Naive B cell (primary cell): ENCODE results near the gene JAZF1. TPM values are rescaled to one million over a fixed set of nuclear protein-coding genes. Genes with fewer than 3 reads are reported as not detected.

ENCODE experiments used
- ATAC-seq, 2 donors: fragments of 150-1000 bp; cut with Tn5 transposase; 2 replicates each; pipeline ENCODE4 v1.10.0; 2021; ENCODE audit warnings: low read depth in 2 of 2, mild to moderate bottlenecking in 2 of 2, moderate library complexity in 2 of 2
- DNase-seq: peaks from one replicate; pipeline ENCODE4 v3.0.0; 2022
- H3K27ac Mint-ChIP-seq, 6 donors: one replicate each; pipeline ENCODE4 v1.8.0; 2020 to 2022; ENCODE audit warnings: mild to moderate bottlenecking in 6 of 6, mixed read lengths in 6 of 6, moderate library complexity in 5 of 6, inconsistent platforms in 2 of 6
- H3K27me3 Mint-ChIP-seq, 3 donors: one replicate each; pipeline ENCODE4 v1.8.0; 2021 to 2022; ENCODE audit warnings: mixed read lengths in 3 of 3, mild to moderate bottlenecking in 1 of 3
- H3K36me3 Mint-ChIP-seq, 2 donors: one replicate each; pipeline ENCODE4 v1.8.0; 2020 to 2022; ENCODE audit warnings: mixed read lengths in 2 of 2, inconsistent platforms in 1 of 2, mild to moderate bottlenecking in 1 of 2
- H3K4me1 Mint-ChIP-seq, 3 donors: one replicate each; pipeline ENCODE4 v1.8.0; 2020 to 2022; ENCODE audit warnings: mixed read lengths in 3 of 3, inconsistent platforms in 1 of 3, mild to moderate bottlenecking in 1 of 3, moderate library complexity in 1 of 3
- H3K4me3 Mint-ChIP-seq, 8 donors: one replicate each; pipeline ENCODE4 v1.8.0; 2020 to 2022; ENCODE audit warnings: mild to moderate bottlenecking in 8 of 8, mixed read lengths in 8 of 8, moderate library complexity in 8 of 8, inconsistent platforms in 2 of 8
- H3K9me3 Mint-ChIP-seq, 7 donors: one replicate each; pipeline ENCODE4 v1.8.0; 2020 to 2022; ENCODE audit warnings: mixed read lengths in 7 of 7, mild to moderate bottlenecking in 5 of 7, inconsistent platforms in 2 of 7, moderate library complexity in 1 of 7
- polyA plus RNA-seq, 6 donors: library from polyadenylated mRNA; unstranded; fragments of 300-500 nt; fragmentation: Illumina TruSeq; gene quantifications; one replicate each; pipeline ENCODE4 v1.2.3, GENCODE V29; 2021; ENCODE audit warnings: low read depth in 6 of 6

The JAZF1 gene
- polyA plus RNA-seq, 6 donors from 2014 or later, result 25.4 to 37.7 (median 28.3) TPM

GRCh38 chr7:28003408-28003807, 177.2 kb downstream of the JAZF1 start:
- H3K4me3 Mint-ChIP-seq, result no peak overlapping the region

GRCh38 chr7:28002638-28003037, 178.0 kb downstream of the JAZF1 start:
- H3K4me1 Mint-ChIP-seq, result peaks cover 42 to 82% (median 66%) of the 10 kb centered on the region in 3 donors
- ATAC-seq (no peak), DNase-seq (no peak)
- no peaks in the 10 kb centered on the region for H3K27me3 Mint-ChIP-seq
- H3K4me3 Mint-ChIP-seq, result no peak overlapping the region
- peaks cover 0 to 1% (median 0%) of the 10 kb centered on the region in 7 donors for H3K9me3 Mint-ChIP-seq
- peaks cover 0 to 9% of the 10 kb centered on the region in 2 donors for H3K36me3 Mint-ChIP-seq
- no peak overlapping the region for H3K27ac Mint-ChIP-seq

More at GRCh38 chr7:28003408-28003807, 177.2 kb downstream of the JAZF1 start:
- Mint-ChIP-seq H3K27ac (peak overlapping the region in 3 of 6 donors; percentile 42 to 76 (median 49)), H3K27me3 (no peaks in the 10 kb centered on the region), H3K9me3 (peaks cover 0 to 1% (median 0%) of the 10 kb centered on the region in 7 donors), H3K36me3 (peaks cover 0 to 9% of the 10 kb centered on the region in 2 donors), H3K4me1 (peaks cover 40 to 78% (median 65%) of the 10 kb centered on the region in 3 donors)
- no peak for ATAC-seq
- DNase-seq, result no peak

- Mint-ChIP-seq H3K9me3 (peaks cover 0 to 1% (median 0%) of the 10 kb centered on the region in 7 donors), H3K27ac (peak overlapping the region in 2 of 6 donors; percentile 2 to 5), H3K4me1 (peaks cover 47 to 80% (median 67%) of the 10 kb centered on the region in 3 donors), H3K36me3 (peaks cover 0 to 9% of the 10 kb centered on the region in 2 donors), H3K4me3 (no peak overlapping the region), H3K27me3 (no peaks in the 10 kb centered on the region)
- no peak for ATAC-seq
- DNase-seq, result no peak
Measured at GRCh38 chr7:28001896-28002295, 178.7 kb downstream of the JAZF1 start.

- Mint-ChIP-seq H3K9me3 (peaks cover 0 to 1% (median 0%) of the 10 kb centered on the region in 7 donors), H3K27me3 (no peaks in the 10 kb centered on the region), H3K4me3 (no peak overlapping the region), H3K27ac (peak overlapping the region in 1 of 6 donors; percentile 6), H3K36me3 (no peaks in the 10 kb centered on the region), H3K4me1 (peaks cover 55 to 73% (median 69%) of the 10 kb centered on the region in 3 donors)
- DNase-seq (no peak), ATAC-seq (no peak)
Measured at GRCh38 chr7:27999829-28000228, 180.8 kb downstream of the JAZF1 start.

- DNase-seq (no peak), ATAC-seq (no peak)
- H3K27ac Mint-ChIP-seq, result no peak overlapping the region
- H3K27me3 Mint-ChIP-seq, result no peaks in the 10 kb centered on the region
- H3K9me3 Mint-ChIP-seq, result no peaks in the 10 kb centered on the region
- no peaks in the 10 kb centered on the region for H3K36me3 Mint-ChIP-seq
- no peak overlapping the region for H3K4me3 Mint-ChIP-seq
- peaks cover 60 to 77% (median 66%) of the 10 kb centered on the region in 3 donors for H3K4me1 Mint-ChIP-seq
Measured at GRCh38 chr7:27998382-27998781, 182.2 kb downstream of the JAZF1 start.

GRCh38 chr7:27997188-27997707, 183.3 kb downstream of the JAZF1 start:
- H3K4me3 Mint-ChIP-seq, result peak overlapping the region in 1 of 8 donors; percentile 21
- peak overlapping the region in 5 of 6 donors; percentile 8 to 76 (median 29) for H3K27ac Mint-ChIP-seq
- H3K27me3 Mint-ChIP-seq, result no peaks in the 10 kb centered on the region
- H3K4me1 Mint-ChIP-seq, result peaks cover 61 to 76% (median 61%) of the 10 kb centered on the region in 3 donors
- no peak for DNase-seq
- ATAC-seq, result no peak
- H3K36me3 Mint-ChIP-seq, result no peaks in the 10 kb centered on the region
- no peaks in the 10 kb centered on the region for H3K9me3 Mint-ChIP-seq

GRCh38 chr7:27996141-27996540, 184.5 kb downstream of the JAZF1 start:
- no peaks in the 10 kb centered on the region for H3K27me3 Mint-ChIP-seq
- H3K9me3 Mint-ChIP-seq, result peaks cover 0 to 1% (median 0%) of the 10 kb centered on the region in 7 donors
- peaks cover 52 to 71% (median 53%) of the 10 kb centered on the region in 3 donors for H3K4me1 Mint-ChIP-seq
- no peak for DNase-seq
- ATAC-seq, result no peak
- H3K4me3 Mint-ChIP-seq, result no peak overlapping the region
- H3K27ac Mint-ChIP-seq, result peak overlapping the region in 1 of 6 donors; percentile 23
- peaks cover 0 to 10% of the 10 kb centered on the region in 2 donors for H3K36me3 Mint-ChIP-seq

GRCh38 chr7:27995228-27995627, 185.4 kb downstream of the JAZF1 start:
- peak overlapping the region in 1 of 6 donors; percentile 63 for H3K27ac Mint-ChIP-seq
- H3K27me3 Mint-ChIP-seq, result no peaks in the 10 kb centered on the region
- DNase-seq, result no peak
- H3K4me3 Mint-ChIP-seq, result no peak overlapping the region
- no peak for ATAC-seq
- peaks cover 48 to 70% (median 53%) of the 10 kb centered on the region in 3 donors for H3K4me1 Mint-ChIP-seq
- H3K36me3 Mint-ChIP-seq, result peaks cover 0 to 16% of the 10 kb centered on the region in 2 donors
- H3K9me3 Mint-ChIP-seq, result peaks cover 0 to 4% (median 0%) of the 10 kb centered on the region in 7 donors

GRCh38 chr7:27994639-27995038, 186.0 kb downstream of the JAZF1 start:
- no peaks in the 10 kb centered on the region for H3K27me3 Mint-ChIP-seq
- H3K4me1 Mint-ChIP-seq, result peaks cover 42 to 64% (median 49%) of the 10 kb centered on the region in 3 donors
- peaks cover 0 to 16% of the 10 kb centered on the region in 2 donors for H3K36me3 Mint-ChIP-seq
- no peak for ATAC-seq
- no peak for DNase-seq
- H3K27ac Mint-ChIP-seq, result peak overlapping the region in 5 of 6 donors; percentile 18 to 63 (median 47)
- H3K9me3 Mint-ChIP-seq, result peaks cover 0 to 4% (median 2%) of the 10 kb centered on the region in 7 donors
- H3K4me3 Mint-ChIP-seq, result no peak overlapping the region

- peaks cover 27 to 53% (median 42%) of the 10 kb centered on the region in 3 donors for H3K4me1 Mint-ChIP-seq
- DNase-seq (no peak), ATAC-seq (no peak)
- peaks cover 7 to 22% of the 10 kb centered on the region in 2 donors for H3K36me3 Mint-ChIP-seq
- no peak overlapping the region for H3K4me3 Mint-ChIP-seq
- peak overlapping the region in 5 of 6 donors; percentile 8 to 88 (median 82) for H3K27ac Mint-ChIP-seq
- peaks cover 0 to 17% (median 14%) of the 10 kb centered on the region in 7 donors for H3K9me3 Mint-ChIP-seq
- H3K27me3 Mint-ChIP-seq, result no peaks in the 10 kb centered on the region
Measured at GRCh38 chr7:27992755-27993493, 187.7 kb downstream of the JAZF1 start.

- peak overlapping the region in 4 of 6 donors; percentile 19 to 68 (median 42) for H3K27ac Mint-ChIP-seq
Measured at GRCh38 chr7:27992097-27992496, 188.5 kb downstream of the JAZF1 start.

GRCh38 chr7:27991006-27991528, 189.5 kb downstream of the JAZF1 start:
- Mint-ChIP-seq H3K36me3 (peaks cover 7 to 23% of the 10 kb centered on the region in 2 donors), H3K4me1 (peaks cover 10 to 37% (median 24%) of the 10 kb centered on the region in 3 donors), H3K27ac (peak overlapping the region in 3 of 6 donors; percentile 29 to 34 (median 30)), H3K9me3 (peaks cover 0 to 24% (median 19%) of the 10 kb centered on the region in 7 donors), H3K27me3 (no peaks in the 10 kb centered on the region), H3K4me3 (no peak overlapping the region)
- DNase-seq, result no peak
- ATAC-seq, result no peak

More at GRCh38 chr7:27992097-27992496, 188.5 kb downstream of the JAZF1 start:
- DNase-seq (no peak), ATAC-seq (no peak)
- Mint-ChIP-seq H3K27me3 (no peaks in the 10 kb centered on the region), H3K4me1 (peaks cover 21 to 47% (median 34%) of the 10 kb centered on the region in 3 donors), H3K36me3 (peaks cover 7 to 23% of the 10 kb centered on the region in 2 donors), H3K4me3 (no peak overlapping the region), H3K9me3 (peaks cover 0 to 20% (median 19%) of the 10 kb centered on the region in 7 donors)

GRCh38 chr7:27976531-27976930, 204.1 kb downstream of the JAZF1 start:
- peaks cover 41 to 62% (median 41%) of the 10 kb centered on the region in 3 donors for H3K4me1 Mint-ChIP-seq
- peak overlapping the region in 1 of 6 donors; percentile 69 for H3K27ac Mint-ChIP-seq
- H3K9me3 Mint-ChIP-seq, result peaks cover 6 to 17% (median 8%) of the 10 kb centered on the region in 7 donors
- DNase-seq (no peak), ATAC-seq (no peak)
- H3K4me3 Mint-ChIP-seq, result no peak overlapping the region
- H3K36me3 Mint-ChIP-seq, result peaks cover 31 to 41% of the 10 kb centered on the region in 2 donors
- no peaks in the 10 kb centered on the region for H3K27me3 Mint-ChIP-seq
